HepG2 (cell line): Measurements from ENCODE around the gene MICOS13. TPM values are rescaled to one million over a fixed set of nuclear protein-coding genes. Genes with fewer than 3 reads are reported as not detected.

Source experiments
- CBX2 ChIP-seq, 2 experiments: fragments of 200-600 bp in 1 of 2; sonication (generic); formaldehyde crosslinking in 1 of 2; IDR thresholded peaks; 2 replicates each; pipeline versions ENCODE4 v1.7.0 to v1.8.1; 2018 to 2022; ENCODE audit warnings: low read depth in 2 of 2, low read length in 1 of 2, mild to moderate bottlenecking in 1 of 2, missing genetic modification reagents in 1 of 2
- IRX3 ChIP-seq: sonication (generic); formaldehyde crosslinking; IDR thresholded peaks from 2 replicates; pipeline ENCODE4 v1.8.1; 2023; ENCODE audit warnings: mild to moderate bottlenecking, low read depth, missing genetic modification reagents, borderline replicate concordance
- MEIS1 ChIP-seq: sonication (generic); formaldehyde crosslinking; IDR thresholded peaks from 2 replicates; pipeline ENCODE4 v1.9.0; 2021; ENCODE audit warnings: mild to moderate bottlenecking, missing genetic modification reagents, moderate library complexity, borderline replicate concordance
- NRL ChIP-seq: sonication (generic); formaldehyde crosslinking; IDR thresholded peaks from 2 replicates; pipeline ENCODE4 v1.5.0; 2020; ENCODE audit warnings: missing genetic modification reagents, mild to moderate bottlenecking, moderate library complexity, borderline replicate concordance
- RBM39 ChIP-seq: fragments of 200-400 bp; formaldehyde crosslinking; IDR thresholded peaks from one replicate; pipeline ENCODE4 v1.6.1; 2018; ENCODE audit warnings: antibody characterized with exemption, mild to moderate bottlenecking, low read depth, low read length; ENCODE audit not compliant: poor library complexity, severe bottlenecking
- SNRNP70 ChIP-seq: fragments of 200-400 bp; formaldehyde crosslinking; IDR thresholded peaks from 2 replicates; pipeline ENCODE4 v1.6.1; 2017; ENCODE audit warnings: mild to moderate bottlenecking, low read depth, low read length, moderate library complexity
- TEAD3 ChIP-seq: optimal IDR thresholded peaks from 2 replicates; pipeline ENCODE3; 2016; ENCODE audit warnings: borderline replicate concordance
- ZNF572 ChIP-seq: sonication (generic); formaldehyde crosslinking; IDR thresholded peaks from 2 replicates; pipeline ENCODE4 v1.5.1; 2020; ENCODE audit warnings: mild to moderate bottlenecking, missing genetic modification reagents
- polyA plus RNA-seq, 8 experiments: library from polyadenylated mRNA; depleted of rRNA in 3 of 8; stranded (reverse) in 7 of 8; unstranded in 1 of 8; fragments of >200 nt; fragmentation: Illumina TruSeq in 4 of 8; extraction: Trizol in 4 of 8; gene quantifications; 2 replicates each; pipeline versions ENCODE4 v1.2.1 to v1.2.3, GENCODE V29; 2011 to 2016; ENCODE audit warnings: low read depth in 4 of 8, missing spikeins in 1 of 8, mixed read lengths in 1 of 8; ENCODE audit not compliant: insufficient read depth in 1 of 8
- total RNA-seq, 5 experiments: library from RNA; depleted of rRNA; stranded (reverse); fragments of >200 nt; fragmentation: Illumina TruSeq; extraction: Trizol; gene quantifications; 2 replicates each; pipeline ENCODE4 v1.2.3, GENCODE V29; 2016; ENCODE audit warnings: low read depth in 1 of 5
- TF ChIP-seq, protein P1 (sequence below): sonication (generic); formaldehyde crosslinking; conservative IDR thresholded peaks from 2 replicates; pipeline ENCODE4 v1.4.0; 2020; ENCODE audit warnings: mild to moderate bottlenecking, missing genetic modification reagents, moderate library complexity
- TF ChIP-seq, protein P2 (sequence below): sonication (generic); formaldehyde crosslinking; IDR thresholded peaks from 2 replicates; pipeline ENCODE4 v1.4.0; 2020; ENCODE audit warnings: mild to moderate bottlenecking, low read depth, missing genetic modification reagents
- TF ChIP-seq, protein P3 (sequence below): IDR thresholded peaks from 2 replicates; pipeline ENCODE4 v1.6.1; 2016; ENCODE audit warnings: low read depth
- TF ChIP-seq, protein P4 (sequence below): sonication (generic); formaldehyde crosslinking; IDR thresholded peaks from 2 replicates; pipeline ENCODE4 v1.5.1; 2020; ENCODE audit warnings: mild to moderate bottlenecking, missing genetic modification reagents, moderate library complexity
- TF ChIP-seq, protein P5 (sequence below): sonication (generic); formaldehyde crosslinking; IDR thresholded peaks from 2 replicates; pipeline ENCODE4 v1.4.0; 2020; ENCODE audit warnings: missing genetic modification reagents
- TF ChIP-seq, protein P6 (sequence below): sonication (generic); formaldehyde crosslinking; IDR thresholded peaks from 2 replicates; pipeline ENCODE4 v1.4.0; 2020; ENCODE audit warnings: missing genetic modification reagents
- TF ChIP-seq, protein P7 (sequence below): sonication (generic); formaldehyde crosslinking; IDR thresholded peaks from 2 replicates; pipeline ENCODE4 v1.5.1; 2020; ENCODE audit warnings: missing genetic modification reagents, mild to moderate bottlenecking, borderline replicate concordance

MICOS13 gene
- total and polyA plus RNA-seq, 2 of the 13 experiments (the other 11 are each of a cell fraction or from before 2014, with no cell fraction given), result 28.8 to 35.4 TPM

DNA sequence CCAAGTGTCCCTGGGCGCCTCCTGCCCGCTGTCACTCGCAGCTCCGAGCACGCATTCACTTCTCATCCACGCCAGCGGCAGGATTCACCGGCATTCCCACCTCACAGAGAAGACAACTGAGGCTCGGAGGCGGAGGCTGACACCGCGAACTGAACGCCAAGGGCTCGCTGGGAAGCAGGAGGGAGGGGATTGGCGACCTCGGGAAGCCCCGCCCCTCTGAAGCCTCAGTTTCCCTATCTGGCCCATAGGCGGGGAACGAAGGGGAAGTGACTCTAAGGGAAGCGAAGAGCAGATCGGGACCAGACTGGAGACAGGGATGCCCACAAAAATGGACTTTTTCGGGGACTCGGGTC lies 256 bp downstream of the MICOS13 start (continued):
- TF ChIP-seq NRL (CRISPR knock-in tag) (peak; percentile 21; the same call in 1 of the 2 replicates), CBX2 (IDR thresholded peaks at IDR 0.05; ENCODE audit: low read depth, low read length) (no peak), CBX2 (CRISPR knock-in tag; IDR thresholded peaks at IDR 0.05; ENCODE audit: low read depth) (no peak), SNRNP70 (no peak), MEIS1 (CRISPR knock-in tag) (0 out of 2 replicates have a peak, but pooled peaks have one; percentile 61), RBM39 (no peak), TEAD3 (CRISPR knock-in tag) (no peak), IRX3 (CRISPR knock-in tag) (no peak), ZNF572 (CRISPR knock-in tag) (0 out of 2 replicates have a peak, but pooled peaks have one; percentile 44)
- TF ChIP-seq, protein P1, sequence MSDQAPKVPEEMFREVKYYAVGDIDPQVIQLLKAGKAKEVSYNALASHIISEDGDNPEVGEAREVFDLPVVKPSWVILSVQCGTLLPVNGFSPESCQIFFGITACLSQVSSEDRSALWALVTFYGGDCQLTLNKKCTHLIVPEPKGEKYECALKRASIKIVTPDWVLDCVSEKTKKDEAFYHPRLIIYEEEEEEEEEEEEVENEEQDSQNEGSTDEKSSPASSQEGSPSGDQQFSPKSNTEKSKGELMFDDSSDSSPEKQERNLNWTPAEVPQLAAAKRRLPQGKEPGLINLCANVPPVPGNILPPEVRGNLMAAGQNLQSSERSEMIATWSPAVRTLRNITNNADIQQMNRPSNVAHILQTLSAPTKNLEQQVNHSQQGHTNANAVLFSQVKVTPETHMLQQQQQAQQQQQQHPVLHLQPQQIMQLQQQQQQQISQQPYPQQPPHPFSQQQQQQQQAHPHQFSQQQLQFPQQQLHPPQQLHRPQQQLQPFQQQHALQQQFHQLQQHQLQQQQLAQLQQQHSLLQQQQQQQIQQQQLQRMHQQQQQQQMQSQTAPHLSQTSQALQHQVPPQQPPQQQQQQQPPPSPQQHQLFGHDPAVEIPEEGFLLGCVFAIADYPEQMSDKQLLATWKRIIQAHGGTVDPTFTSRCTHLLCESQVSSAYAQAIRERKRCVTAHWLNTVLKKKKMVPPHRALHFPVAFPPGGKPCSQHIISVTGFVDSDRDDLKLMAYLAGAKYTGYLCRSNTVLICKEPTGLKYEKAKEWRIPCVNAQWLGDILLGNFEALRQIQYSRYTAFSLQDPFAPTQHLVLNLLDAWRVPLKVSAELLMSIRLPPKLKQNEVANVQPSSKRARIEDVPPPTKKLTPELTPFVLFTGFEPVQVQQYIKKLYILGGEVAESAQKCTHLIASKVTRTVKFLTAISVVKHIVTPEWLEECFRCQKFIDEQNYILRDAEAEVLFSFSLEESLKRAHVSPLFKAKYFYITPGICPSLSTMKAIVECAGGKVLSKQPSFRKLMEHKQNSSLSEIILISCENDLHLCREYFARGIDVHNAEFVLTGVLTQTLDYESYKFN (CRISPR knock-in tag), result no peak
- TF ChIP-seq, protein P2, sequence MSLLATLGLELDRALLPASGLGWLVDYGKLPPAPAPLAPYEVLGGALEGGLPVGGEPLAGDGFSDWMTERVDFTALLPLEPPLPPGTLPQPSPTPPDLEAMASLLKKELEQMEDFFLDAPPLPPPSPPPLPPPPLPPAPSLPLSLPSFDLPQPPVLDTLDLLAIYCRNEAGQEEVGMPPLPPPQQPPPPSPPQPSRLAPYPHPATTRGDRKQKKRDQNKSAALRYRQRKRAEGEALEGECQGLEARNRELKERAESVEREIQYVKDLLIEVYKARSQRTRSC (CRISPR knock-in tag), result no peak
- TF ChIP-seq, protein P3, sequence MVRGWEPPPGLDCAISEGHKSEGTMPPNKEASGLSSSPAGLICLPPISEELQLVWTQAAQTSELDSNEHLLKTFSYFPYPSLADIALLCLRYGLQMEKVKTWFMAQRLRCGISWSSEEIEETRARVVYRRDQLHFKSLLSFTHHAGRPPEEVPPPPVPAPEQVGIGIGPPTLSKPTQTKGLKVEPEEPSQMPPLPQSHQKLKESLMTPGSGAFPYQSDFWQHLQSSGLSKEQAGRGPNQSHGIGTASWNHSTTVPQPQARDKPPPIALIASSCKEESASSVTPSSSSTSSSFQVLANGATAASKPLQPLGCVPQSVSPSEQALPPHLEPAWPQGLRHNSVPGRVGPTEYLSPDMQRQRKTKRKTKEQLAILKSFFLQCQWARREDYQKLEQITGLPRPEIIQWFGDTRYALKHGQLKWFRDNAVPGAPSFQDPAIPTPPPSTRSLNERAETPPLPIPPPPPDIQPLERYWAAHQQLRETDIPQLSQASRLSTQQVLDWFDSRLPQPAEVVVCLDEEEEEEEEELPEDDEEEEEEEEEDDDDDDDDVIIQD (CRISPR knock-in tag), result no peak
- TF ChIP-seq, protein P4, sequence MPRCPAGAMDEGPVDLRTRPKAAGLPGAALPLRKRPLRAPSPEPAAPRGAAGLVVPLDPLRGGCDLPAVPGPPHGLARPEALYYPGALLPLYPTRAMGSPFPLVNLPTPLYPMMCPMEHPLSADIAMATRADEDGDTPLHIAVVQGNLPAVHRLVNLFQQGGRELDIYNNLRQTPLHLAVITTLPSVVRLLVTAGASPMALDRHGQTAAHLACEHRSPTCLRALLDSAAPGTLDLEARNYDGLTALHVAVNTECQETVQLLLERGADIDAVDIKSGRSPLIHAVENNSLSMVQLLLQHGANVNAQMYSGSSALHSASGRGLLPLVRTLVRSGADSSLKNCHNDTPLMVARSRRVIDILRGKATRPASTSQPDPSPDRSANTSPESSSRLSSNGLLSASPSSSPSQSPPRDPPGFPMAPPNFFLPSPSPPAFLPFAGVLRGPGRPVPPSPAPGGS, result peak; percentile 70; the same call in 1 of the 2 replicates
- TF ChIP-seq, protein P5, sequence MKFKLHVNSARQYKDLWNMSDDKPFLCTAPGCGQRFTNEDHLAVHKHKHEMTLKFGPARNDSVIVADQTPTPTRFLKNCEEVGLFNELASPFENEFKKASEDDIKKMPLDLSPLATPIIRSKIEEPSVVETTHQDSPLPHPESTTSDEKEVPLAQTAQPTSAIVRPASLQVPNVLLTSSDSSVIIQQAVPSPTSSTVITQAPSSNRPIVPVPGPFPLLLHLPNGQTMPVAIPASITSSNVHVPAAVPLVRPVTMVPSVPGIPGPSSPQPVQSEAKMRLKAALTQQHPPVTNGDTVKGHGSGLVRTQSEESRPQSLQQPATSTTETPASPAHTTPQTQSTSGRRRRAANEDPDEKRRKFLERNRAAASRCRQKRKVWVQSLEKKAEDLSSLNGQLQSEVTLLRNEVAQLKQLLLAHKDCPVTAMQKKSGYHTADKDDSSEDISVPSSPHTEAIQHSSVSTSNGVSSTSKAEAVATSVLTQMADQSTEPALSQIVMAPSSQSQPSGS (CRISPR knock-in tag), result no peak
- TF ChIP-seq, protein P6, sequence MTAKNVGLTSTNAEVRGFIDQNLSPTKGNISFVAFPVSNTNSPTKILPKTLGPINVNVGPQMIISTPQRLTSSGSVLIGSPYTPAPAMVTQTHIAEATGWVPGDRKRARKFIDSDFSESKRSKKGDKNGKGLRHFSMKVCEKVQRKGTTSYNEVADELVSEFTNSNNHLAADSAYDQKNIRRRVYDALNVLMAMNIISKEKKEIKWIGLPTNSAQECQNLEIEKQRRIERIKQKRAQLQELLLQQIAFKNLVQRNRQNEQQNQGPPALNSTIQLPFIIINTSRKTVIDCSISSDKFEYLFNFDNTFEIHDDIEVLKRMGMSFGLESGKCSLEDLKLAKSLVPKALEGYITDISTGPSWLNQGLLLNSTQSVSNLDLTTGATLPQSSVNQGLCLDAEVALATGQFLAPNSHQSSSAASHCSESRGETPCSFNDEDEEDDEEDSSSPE (CRISPR knock-in tag), result no peak
- TF ChIP-seq, protein P7, sequence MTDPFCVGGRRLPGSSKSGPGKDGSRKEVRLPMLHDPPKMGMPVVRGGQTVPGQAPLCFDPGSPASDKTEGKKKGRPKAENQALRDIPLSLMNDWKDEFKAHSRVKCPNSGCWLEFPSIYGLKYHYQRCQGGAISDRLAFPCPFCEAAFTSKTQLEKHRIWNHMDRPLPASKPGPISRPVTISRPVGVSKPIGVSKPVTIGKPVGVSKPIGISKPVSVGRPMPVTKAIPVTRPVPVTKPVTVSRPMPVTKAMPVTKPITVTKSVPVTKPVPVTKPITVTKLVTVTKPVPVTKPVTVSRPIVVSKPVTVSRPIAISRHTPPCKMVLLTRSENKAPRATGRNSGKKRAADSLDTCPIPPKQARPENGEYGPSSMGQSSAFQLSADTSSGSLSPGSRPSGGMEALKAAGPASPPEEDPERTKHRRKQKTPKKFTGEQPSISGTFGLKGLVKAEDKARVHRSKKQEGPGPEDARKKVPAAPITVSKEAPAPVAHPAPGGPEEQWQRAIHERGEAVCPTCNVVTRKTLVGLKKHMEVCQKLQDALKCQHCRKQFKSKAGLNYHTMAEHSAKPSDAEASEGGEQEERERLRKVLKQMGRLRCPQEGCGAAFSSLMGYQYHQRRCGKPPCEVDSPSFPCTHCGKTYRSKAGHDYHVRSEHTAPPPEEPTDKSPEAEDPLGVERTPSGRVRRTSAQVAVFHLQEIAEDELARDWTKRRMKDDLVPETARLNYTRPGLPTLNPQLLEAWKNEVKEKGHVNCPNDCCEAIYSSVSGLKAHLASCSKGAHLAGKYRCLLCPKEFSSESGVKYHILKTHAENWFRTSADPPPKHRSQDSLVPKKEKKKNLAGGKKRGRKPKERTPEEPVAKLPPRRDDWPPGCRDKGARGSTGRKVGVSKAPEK (CRISPR knock-in tag), result no peak
